HG02981 (cell line): Measurements from ENCODE around the gene KIAA0232.
A peak's percentile ranks its signal among the peaks of the same experiment; 100 is the strongest.

Experiments used
- ATAC-seq: cut with Tn5 transposase; IDR thresholded peaks from one replicate; pipeline ENCODE4 v1.9.1; 2021; ENCODE audit warnings: mild to moderate bottlenecking, moderate library complexity; ENCODE audit not compliant: unreplicated experiment

KIAA0232 gene, protein sequence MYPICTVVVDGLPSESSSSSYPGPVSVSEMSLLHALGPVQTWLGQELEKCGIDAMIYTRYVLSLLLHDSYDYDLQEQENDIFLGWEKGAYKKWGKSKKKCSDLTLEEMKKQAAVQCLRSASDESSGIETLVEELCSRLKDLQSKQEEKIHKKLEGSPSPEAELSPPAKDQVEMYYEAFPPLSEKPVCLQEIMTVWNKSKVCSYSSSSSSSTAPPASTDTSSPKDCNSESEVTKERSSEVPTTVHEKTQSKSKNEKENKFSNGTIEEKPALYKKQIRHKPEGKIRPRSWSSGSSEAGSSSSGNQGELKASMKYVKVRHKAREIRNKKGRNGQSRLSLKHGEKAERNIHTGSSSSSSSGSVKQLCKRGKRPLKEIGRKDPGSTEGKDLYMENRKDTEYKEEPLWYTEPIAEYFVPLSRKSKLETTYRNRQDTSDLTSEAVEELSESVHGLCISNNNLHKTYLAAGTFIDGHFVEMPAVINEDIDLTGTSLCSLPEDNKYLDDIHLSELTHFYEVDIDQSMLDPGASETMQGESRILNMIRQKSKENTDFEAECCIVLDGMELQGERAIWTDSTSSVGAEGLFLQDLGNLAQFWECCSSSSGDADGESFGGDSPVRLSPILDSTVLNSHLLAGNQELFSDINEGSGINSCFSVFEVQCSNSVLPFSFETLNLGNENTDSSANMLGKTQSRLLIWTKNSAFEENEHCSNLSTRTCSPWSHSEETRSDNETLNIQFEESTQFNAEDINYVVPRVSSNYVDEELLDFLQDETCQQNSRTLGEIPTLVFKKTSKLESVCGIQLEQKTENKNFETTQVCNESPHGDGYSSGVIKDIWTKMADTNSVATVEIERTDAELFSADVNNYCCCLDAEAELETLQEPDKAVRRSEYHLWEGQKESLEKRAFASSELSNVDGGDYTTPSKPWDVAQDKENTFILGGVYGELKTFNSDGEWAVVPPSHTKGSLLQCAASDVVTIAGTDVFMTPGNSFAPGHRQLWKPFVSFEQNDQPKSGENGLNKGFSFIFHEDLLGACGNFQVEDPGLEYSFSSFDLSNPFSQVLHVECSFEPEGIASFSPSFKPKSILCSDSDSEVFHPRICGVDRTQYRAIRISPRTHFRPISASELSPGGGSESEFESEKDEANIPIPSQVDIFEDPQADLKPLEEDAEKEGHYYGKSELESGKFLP (N-terminal part only)

DNA sequence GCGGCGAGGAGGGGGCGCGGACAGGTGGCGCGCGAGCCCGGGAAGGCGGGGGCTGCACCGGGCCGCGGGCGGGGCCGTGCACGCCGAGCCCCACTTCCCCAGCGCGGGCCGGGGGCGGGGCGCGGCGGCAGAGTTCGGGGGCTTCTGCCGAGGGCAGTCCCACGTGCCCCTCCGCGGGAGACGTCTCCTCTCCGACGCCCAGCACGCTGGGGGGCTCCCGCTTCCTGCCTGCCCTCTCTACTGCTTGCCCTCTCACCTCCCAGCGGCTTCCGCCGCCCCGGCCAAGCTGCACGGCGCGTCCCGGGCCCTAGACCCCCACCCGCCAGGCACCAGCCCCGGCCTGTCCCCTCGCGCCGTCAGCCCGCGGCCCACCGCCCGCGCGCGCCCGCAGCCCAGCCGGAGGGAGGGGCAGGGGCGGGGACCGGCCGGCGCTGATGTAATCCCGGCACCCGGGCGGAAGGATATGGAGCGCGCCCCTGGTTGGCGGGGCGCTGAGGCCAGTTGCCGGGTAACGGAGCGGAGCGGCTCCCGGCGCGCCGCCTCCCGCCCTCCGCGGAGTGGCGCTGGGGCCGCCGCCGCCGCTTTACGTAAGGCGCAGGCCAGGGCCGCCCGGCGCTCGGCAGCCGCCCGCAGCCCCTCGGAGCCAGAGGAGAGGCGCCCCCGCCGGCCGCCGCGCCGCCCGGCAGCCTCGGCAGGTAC lies at the start of gene KIAA0232:
TSS of gene KIAA0232 (plus strand) at position 581 of the 699 bp plus-strand sequence. CDS start 41,727 bp downstream, outside the sequence.
- ATAC-seq = peak; percentile 65

DNA sequence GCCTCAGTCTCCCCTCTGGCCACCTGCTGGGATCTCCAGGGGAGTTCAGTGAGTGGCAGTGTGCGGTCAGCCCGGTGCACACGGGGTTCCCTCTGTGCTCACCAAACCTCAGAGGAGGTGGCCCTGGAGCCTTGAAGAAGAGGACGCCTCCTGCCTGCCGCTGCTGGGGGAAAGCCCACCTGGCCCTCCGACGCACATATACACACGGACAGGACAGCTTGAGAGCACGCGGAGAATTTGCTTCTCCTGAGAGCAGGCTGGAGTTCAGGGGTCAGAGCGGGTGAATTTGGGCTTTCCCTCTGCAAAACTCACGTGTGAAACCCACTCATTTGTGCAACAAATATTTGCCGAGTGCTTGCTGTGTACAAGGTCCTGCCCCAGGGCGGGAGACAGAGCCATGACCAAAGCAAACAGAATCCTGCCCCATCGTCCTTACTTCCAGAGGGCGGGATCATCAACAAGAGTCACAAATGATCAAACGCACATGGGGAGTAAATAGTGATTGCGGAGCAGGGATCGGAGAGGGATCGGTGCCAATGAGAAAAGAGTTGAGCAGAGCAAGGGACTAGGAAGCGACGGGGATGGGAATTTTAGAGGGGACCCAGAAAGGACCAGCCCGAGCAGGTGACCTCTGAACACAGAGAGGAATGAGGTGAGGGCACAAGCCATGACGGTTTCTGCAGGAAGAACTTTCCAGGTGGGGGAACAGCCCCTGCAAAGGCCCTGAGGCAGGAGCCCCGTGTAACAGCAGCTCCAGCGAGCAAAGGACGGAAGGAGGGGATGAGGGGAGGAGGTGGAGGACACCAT lies 49.0 kb upstream of the KIAA0232 start:
- no peak for ATAC-seq

DNA sequence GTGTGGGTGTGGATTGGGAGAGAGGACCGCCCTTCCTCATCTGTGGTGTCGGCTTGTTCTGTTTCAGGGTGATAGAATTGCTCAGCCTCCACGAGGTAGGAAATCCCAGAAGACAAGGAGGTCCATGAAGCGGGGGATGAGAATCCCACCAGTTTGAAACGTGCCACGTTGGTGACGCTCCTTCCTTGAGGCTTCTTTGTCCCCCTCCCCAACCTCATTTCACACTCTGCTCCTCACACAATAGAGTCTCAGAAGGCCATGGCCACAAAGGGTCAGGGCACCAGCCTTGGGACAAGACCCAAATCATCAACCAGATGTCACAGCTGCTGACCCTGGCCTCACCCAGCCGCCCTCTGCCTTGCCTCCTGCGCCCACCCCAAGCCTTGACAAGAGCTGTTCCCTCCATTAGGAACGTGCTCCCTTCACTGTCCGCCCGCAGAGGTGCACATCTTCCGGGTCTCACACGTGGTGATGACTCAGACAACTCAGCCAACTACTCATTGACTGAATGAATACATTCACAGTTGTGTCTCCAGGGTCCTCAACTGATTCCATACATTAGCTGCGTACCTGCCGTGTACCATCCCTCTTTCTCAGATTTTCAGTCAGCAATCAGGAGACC lies 48.3 kb upstream of the KIAA0232 start:
- ATAC-seq = no peak

DNA sequence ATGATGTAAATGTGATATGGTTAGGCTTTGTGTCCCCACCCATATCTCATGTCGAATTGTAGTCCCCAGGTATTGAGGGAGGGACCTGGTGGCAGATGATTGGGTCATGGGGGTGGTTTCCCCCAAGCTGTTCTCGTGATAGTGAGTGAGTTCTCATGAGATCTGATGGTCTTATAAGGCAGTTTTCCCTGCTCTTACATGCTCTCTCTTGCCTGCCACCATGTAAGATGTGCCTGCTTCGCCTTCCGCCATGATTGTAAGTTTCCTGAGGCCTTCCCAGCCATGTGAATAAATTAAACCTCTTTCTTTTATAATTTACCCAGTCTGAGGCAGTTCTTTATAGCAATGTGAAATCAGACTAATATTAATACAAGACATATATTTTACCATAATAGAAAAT lies 42.6 kb upstream of the KIAA0232 start:
- no peak for ATAC-seq

DNA sequence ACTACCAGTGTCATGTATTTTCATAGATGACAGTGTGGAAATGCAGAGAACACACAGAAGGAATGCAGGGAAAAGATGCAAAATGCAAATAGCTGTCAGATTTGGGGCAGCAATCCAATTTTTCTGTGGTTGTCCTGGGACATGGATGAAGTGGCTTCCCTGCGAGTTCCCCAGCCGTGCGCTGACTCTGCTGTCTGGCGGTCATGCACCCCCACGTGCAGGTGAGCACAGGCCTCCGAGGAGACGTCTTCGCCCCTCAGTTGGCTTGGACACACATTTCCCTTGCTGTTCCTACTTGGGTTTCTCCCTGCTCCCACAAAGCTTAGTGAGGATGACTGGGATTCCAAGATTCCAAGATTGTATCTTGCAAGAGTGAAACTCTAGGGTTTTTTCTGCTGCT lies 42.2 kb upstream of the KIAA0232 start:
- no peak for ATAC-seq

DNA sequence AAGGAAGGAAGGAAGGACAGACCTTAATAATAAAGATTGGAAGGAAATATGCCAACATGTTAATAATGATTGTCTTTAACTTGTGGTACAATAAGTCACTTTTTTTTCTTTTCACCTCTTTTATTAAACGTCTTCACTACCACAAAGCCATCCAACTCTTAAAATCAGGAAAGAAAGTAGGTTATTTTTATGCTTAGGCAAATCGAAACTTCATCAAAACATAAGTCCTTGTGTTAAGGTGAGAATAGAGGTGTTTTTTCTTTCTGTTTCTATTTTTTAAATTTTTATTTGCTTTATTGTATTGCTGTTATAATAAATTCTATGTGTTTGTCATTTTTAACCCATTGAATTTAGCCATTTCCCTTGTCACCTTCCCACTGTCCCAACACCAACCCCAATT lies 40.0 kb upstream of the KIAA0232 start:
- no peak for ATAC-seq

DNA sequence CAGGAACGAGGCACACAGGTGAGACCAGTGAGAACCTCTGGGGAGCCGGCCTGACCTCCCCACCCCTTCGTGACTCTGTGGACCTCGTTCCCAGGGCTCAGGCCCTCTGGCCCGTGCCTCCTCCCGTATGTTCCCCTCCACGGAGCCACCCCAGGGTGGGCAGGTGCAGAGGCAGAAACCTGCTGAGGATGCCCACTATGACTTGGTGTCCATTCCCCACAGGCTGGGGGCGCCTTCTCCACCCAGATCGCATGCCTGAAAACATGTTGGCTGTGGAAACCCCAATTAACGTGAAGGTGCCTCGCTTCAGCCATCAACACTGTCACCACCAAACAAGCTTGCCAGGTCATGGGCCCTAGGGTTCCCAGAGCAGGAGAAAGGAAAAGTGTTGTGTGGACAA lies 39.5 kb upstream of the KIAA0232 start:
- ATAC-seq = no peak

DNA sequence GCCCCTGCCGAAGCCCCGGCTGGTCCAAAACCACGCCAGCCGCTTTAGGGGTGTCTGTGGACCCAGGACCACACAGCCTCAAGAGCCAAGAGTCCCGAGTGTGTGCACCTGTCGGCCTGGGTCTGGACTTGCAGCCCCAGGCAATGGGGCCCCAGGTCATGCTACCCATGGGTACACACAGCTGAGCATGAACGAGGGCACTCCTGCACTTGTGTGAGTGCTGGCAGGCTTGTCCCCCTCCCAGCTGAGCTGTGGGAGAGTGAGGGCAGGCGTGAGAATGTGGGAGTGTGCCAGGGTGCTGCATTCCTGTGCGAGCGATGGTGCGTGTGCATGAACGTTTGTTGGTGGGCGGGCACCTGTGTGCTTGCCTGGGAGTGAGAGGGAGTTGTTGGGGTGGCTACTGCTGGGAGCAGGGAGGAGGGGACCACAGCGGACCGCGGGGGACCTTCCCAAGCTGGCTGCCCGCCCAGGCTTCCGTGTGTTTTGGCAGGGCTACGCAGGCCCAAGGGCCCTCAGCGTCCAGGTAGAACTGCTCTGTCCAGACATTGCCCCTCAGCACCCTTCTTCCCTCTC lies 35.7 kb upstream of the KIAA0232 start:
- no peak for ATAC-seq

DNA sequence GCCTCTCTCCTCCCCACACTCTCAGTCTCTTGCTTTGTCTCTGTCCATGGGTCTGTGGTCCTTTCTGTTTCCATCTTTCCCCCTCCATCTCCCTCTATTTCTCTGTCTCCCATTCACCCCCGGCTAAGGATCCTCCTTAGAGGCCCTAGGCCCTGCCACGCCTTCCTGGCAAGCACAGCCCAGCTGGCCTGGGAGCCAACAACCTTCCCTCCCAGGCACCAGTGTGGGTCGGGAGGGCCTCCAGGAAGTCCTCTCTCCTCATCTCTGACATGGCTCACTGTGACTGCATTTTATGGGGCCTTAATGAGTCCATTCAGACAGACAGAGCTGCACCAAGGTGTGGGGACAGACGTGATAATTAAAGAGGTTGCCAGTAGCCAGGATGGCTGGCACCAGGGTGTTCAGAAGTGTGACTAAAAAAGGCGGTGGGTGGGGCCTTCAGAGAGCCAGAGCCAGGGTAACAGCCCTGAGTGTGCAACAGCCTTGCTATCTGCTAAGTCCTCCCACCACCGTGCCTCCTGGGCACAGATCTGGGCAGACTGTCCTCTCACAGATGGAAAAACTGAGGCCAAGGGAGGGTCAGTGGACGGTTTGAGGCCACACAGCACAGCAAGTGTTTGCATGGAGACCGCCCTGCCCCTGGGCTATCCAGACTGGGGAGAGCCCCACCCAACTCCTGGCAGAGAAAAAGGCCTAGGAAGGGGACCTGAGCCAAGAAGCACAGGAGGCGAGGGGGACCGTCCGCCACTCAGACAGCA lies 35.1 kb upstream of the KIAA0232 start:
- ATAC-seq = no peak

DNA sequence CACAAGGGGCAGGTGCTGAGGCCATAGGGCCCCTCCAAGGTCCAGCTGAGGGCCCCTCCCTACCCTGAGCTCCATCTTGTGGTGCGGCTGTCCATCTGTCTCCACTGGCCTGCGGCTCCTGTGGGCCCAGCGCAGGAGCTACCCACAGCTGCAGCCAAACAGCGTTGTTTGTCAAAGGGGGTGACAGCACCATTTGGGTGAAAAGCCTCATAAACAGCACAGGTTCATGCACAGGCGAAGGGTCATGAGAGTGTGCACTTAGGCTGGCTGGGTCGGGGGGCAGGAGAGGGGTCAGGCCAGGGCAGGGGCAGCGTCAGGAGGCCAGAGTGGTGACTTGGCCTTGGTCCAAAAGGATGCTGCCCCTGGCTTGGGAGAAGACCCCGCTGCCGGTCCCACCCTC lies 34.2 kb upstream of the KIAA0232 start:
- no peak for ATAC-seq

DNA sequence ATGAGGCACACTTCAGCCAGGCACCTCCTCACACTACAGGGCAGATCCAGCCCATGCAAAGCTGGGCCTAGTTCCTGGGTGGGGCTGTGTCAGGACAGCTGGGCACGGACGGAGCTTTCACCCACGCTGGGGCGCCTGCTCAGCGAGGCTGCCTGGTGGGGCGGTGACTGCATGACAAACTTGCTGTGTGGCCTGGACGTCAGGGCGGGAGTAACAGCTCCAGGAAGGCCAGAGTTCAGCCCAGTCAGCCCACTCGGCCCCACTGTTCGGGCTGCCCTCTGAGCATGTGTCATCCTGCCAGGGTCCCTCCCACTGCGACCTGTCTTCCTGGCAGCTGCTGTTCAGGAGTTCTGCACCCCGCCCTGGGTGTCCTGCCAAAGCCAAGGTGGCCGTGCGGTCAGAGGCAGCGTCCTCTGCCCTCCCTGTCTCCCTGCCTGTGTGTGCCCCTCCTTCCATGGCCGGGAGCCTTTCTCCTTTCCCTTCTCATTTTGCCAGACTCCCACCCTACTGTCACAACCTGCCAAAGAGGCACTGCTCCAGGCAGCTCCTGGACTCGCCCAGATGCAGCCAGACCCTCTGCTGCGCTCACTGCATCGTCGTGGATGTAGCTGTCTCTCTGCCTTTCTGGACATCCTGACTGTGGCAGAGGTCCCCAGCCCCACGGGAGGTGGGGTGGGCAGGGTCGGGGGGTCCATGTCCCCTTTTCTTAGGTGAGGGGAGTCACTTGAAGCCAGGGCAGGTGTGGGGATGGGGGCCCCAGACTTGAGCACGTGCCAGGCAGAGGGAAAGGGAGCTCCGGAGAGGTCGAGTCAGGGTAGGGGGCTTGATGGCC lies 33.0 kb upstream of the KIAA0232 start:
- no peak for ATAC-seq

DNA sequence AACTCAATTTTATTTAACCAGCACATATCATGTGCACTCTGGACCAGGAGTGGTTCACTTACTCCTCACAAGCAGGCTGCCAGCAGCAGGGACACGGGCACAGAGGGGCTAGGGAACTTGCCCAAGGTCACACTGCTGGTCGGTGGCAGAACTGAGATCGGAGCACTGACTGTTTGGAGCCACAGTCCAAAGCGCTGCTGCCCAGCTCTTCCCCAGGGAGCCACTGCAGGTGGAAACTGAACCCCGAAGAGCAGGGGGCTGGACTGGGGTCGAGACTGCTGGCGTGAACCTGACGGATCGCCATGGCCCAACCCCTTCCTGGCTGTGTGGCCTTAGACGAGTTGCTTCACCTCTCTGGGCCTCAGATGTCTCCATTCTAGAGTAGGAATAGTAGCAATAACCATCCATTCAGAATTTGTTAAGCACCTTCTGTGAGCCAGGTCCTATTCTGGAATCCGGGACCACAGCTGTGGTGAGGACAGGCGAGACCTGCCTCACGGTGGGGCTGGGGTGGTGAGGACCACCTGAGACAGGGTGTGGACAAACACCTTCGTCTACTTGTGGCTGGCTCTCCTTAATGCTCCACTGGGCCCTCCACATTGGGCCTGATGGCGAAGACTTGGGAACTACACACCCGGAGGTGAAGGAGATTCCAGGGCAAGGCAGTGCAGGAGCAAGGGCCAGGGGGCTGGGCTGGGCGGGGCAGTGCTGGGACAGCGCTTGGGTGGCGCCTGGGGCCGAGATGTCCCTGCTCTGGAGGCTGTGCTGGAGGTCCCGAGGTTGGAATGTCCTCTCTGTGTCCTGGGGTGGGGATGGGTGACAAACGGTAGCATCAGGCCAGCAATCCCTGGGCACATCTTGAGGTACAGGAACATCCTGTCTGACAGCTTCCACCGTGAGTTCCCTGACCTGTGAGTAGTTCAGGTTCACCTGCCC lies 32.0 kb upstream of the KIAA0232 start:
- no peak for ATAC-seq

DNA sequence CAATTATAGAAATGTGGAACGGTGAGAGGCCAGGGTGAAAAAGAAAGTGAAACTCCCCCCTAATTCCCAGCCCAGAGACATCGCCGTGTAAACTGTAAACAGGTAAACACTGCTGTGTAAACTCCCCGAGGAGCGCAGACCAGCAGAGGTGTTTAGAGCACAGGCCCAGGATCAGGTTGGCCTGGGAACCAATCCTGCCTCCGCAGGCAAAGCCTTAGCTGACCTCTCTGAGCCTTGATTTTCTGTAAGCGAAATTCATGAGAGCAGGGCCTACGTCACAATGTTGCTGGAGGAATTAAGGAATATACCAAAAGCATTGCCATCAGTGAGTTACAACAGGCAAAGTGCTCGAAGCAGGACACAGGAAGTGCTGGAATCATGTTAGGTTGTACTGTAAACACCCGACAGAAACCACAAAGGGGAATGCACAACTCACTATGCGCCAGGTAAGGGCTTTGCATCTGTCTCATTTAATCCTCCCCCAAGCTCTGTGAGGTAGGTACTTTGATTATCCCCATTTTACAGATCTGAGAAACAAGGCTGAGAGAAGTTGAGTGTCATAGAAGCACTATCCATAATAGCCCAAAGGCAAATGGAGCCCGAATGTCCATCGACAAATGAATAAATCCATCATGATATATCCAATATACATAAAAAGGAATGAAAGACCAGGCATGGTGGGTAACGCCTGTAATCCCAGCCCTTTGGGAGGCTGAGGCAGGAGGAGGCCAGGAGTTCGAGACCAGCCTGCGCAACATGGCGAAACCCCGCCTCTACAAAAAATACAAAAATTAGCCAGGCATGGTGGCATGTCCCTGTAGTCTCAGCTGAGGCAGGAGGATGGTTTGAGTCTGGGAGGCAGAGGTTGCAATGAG lies 30.7 kb upstream of the KIAA0232 start:
- no peak for ATAC-seq

DNA sequence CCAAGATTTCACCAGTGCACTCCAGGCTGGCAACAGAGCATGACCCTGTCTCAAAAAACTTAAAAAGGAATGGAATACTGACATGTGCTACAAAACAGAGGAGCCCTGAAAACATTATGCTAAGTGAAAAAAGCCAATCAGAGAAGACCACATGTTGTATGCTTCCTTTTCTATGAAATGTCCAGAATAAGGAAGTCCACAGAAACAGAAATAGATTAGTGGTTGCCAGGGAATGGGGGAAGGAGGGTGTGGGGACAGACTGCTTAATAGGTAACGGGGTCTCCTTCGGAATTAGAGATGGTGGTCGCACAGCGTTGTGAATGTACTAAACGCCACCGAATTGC lies 30.1 kb upstream of the KIAA0232 start:
- no peak for ATAC-seq

DNA sequence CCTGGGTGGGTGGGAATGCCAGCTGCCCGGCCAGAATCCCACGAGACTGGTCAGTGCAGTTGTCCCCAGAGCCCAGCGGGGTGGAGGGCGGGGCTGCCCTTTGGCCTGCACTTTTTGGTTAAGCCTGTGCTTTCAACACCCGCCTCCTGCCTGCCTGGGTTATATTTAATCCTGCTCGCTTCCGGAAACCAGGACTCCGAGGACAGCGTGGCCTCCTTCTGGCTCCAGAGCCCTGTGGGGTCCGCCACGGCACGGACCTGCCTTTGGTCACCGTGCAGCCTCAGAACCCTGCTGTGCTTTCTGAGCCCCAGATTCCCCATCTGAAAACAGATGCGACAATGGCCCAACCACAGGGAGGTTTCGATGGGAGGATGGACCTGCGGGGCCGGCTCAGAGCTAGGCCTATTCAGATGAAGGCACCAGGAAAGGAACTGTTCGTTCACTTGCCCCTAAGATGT lies 29.4 kb upstream of the KIAA0232 start:
- no peak for ATAC-seq

DNA sequence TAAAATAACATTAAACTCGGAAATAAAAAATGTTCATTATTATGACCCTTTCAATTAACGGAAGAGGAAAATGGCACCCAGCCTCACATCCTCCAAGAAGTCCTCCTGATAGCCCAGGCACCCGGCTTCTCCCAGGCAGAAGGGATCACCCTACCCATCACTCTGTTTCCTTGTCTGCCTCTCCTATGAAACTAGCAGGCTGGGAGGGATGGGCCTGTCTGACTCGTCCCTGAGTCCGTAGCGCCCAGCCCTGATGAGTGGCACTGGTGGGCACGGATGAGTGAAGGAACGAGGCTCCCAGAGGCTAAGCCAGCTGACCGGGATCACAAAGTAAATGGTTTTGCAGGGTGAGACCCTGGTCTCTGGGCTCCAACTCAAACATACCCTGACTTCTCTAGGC lies 28.6 kb upstream of the KIAA0232 start:
- no peak for ATAC-seq
